ENCODE data around the gene MUC21.

The MUC21 gene

DNA sequence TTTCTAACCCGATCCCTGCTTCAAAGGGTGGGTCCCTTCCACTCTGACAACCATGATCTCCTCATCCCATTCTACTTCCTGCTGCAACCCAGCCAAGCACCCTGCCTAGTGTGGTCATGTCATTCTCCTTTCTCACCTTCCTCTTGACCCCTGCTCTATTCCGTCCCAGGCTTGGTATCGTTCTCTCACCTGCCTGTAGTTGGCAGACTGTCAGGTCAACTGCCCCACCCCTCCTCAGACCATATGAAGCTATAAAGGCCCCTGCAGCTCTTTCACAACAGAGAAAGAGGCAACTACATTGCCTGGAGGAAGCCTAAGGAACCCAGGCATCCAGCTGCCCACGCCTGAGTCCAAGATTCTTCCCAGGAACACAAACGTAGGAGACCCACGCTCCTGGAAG is at the start of gene MUC21:
Gene MUC21 (plus strand): TSS at position 280 of the 400 bp plus-strand sequence. CDS start 241 bp downstream, outside the sequence.
- no peak for DNase-seq (ENCODE audit: low read depth)

DNA sequence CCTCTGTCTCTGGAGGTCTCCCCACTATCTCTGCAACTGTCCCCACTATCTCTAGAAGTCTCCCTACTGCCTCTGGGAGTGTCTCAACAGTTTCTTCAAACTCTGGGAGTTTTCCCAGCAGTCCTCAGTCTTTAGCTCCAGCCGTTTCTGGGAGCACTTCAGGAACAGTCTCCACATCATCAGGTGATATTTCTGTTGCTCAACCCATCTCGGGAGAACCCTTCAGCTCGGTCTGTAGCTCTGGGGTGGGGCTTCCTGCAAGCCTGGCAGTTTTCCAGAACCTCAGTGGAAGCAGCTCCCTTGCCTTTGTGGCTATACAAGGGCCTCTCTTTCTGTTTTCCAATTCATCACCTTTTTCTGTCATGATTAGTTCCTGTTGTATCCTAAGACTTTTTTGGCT is 48.5 kb upstream of the MUC21 start:
- no peak for DNase-seq (ENCODE audit: low read depth)

DNA sequence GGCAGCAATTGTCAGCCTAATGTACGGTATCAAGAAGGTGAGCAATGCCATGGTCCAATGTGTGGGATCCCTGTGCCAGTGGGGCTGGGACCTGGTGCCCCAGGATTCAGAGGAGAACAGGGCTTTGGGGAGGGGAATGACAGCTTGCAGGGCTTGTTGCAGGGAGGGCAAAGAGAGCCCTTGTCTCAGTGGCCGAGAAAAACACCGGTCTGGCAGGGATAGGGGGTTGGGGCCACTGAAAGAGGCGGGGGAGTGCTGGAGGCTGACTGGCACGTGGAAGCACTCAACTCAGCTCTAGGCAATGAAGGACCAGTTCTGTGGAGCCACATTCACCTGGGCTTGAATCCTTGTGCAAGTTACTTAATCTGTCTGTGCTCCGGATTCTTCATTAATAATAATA is 46.3 kb upstream of the MUC21 start:
- DNase-seq (ENCODE audit: low read depth): no peak

DNA sequence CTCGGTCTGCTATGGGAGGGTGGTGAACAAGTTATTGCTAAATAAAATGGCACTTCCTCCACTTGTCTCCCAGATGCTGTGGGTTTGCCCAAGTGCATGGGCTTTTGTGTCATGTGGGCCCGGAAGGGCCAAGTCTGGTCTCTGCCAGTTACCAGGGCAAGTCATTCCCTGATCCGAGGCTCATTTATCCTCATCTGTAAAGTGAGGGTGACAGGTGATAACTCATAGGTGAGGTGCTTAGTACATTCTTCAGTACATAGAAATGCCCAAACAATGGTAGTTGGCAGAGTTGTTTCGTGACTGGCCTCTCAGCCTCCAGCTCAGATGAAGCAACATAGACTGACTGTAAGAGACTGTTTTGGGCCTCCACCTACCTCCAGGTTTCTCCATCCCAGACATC is 44.8 kb upstream of the MUC21 start:
- no peak for DNase-seq (ENCODE audit: low read depth)

DNA sequence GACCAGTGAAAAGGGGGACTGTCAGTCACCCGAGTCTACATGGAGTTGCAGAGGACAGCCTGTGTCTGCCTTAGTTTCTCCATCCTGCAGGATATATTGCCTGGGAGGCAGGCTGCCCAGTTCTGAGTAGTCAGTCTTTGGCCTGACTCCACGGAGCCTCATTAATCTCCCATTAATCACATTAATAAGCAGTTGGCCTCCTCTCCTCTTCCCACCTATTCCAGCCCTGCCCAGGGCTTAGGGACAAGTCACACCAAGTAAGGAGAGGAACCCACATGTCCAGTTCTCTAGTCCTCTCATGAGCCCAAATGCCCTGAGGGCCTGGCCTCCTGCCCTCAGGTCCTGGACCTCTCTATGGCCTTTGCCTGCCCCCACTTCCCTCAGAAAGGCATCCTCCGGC is 44.0 kb upstream of the MUC21 start:
- DNase-seq (ENCODE audit: low read depth): no peak

DNA sequence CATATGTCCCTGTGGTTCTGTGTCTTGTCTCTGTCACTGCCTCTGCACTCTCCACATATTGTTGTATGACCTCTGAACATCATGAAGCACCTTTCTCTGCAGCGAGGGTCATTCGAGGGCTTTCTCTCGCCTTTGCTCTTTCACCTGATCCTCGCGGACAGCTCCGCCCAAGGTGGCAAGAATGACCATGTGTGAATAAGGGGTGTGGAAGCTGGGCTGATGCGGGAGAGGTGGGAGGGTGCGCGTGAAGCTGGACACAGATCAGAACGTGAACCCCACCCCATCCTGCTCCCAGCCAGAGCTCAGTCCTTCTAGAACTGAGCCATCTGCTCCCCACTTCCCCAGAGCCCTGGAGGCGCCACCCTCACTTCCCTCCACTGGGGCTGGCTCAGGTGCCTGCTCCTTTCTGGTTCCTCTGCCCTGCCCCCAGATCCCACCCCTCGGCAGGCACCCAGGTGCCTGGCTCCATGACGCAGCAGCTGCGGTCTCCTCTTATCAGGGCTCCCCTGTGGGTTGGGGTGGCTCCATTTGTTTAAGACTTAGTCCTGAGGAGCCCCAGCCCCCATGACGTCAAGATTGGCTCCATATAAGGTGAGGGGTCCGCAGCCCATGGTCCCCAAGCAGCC is 43.0 kb upstream of the MUC21 start, which contains the start of gene MUCL3:
Gene MUCL3 (plus strand): TSS at position 613 of the 626 bp plus-strand sequence. CDS start 27 bp downstream, outside the sequence.
- DNase-seq (ENCODE audit: low read depth): no peak

DNA sequence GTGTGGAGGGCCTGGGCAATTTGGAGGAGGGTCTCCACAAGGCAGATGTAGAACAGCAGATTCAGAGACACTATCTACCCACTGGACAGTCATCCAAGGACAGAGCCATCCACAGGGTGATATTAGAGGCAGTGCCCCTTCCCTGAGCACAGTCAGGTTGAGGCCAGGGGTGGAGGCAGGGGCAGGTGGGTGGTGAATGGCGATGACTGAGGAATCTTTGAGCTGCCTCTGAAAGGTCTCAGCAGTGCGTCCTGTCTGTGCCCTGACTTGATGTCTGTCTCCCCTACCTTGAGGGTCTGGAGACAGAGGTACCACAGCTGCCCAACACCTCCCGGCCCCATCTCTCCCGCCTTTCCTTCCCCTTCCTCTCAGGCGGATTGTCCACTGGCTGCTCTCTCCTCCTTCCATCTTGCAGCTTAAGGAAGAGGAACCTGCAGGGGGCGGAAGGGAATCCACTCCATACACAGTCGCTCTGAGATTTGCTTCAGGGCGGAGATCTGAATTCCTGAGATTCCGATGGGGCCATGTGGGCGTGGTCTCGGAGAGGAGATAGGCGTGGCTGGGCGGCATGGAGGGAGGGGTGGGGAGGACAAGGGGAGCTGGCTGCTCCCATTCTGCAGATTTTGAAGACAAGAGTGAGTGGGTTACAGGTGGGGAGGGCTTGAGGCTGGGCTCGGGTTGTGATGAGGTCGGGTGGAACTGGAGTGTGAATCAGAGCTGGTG is 41.0 kb upstream of the MUC21 start:
- DNase-seq (ENCODE audit: low read depth): peak; percentile 57

DNA sequence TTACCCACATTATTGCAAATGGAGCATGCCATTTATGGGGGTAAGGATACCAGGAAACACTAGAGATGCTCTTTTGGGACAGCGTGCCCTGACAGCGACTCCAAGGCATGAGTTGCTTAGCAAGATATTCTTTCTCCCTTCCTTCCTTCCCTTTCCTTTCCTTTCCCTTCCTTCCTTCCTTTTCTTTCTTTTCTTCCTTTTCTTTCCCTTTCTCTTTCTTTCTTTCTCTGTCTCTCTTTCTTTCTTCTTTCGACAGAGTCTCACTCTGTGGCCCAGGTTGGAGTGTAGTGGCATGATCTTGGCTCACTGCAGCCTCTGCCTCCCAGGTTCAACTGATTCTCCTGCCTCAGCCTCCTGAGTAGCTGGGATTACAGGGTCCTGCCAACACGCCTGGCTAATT is 39.5 kb upstream of the MUC21 start:
- no peak for DNase-seq (ENCODE audit: low read depth)

DNA sequence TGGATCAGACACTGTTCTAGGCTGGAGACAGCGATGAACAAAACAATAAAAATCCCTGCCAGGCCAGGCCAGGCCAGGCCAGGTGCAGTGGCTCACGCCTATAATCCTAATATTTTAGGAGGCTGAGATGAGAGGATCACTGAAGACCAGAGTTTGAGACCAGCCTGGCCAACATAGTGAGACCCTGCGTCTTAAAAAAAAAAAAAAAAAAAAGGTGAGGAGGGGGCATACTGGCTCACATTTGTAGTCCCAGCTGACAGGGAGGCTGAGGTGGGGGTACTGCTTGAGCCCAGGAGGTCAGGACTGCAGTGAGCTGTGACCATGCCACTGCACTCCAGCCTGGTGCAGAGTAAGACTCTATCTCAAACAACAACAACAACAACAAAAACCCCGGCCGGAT is 38.2 kb upstream of the MUC21 start:
- DNase-seq (ENCODE audit: low read depth): no peak

DNA sequence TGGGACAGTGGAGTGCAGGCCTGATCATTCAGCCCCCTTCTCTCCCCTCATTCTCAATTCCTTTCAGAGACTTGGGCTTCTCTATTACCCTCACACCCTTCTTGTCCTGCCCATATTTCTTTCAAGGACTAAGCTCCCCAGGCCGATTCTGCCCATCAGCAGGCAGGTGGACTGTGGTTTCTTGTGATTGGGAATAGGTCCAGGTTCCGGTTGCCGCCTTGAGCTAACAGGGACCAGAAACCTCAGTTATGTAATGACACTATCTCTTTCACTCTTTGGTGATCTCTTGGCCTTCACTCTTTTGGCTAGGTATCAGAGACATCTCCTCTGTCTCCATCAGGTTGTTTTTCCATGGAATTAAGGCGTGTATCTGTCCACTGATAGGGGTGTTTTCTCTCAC is 36.3 kb upstream of the MUC21 start:
- no peak for DNase-seq (ENCODE audit: low read depth)

DNA sequence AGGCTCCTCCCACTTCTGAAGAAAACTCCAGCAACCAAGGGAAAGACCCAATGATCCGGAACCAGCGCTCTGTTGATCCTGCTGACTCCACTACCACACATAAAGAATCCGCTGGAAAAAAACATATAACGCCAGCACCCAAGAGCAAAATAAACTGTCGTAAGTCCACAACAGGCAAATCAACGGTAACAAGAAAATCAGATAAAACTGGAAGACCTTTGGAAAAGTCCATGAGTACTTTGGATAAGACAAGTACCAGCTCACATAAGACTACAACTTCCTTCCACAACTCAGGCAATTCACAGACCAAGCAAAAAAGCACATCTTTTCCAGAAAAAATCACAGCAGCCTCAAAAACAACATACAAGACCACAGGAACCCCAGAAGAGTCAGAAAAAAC is 34.7 kb upstream of the MUC21 start:
- no peak for DNase-seq (ENCODE audit: low read depth)

DNA sequence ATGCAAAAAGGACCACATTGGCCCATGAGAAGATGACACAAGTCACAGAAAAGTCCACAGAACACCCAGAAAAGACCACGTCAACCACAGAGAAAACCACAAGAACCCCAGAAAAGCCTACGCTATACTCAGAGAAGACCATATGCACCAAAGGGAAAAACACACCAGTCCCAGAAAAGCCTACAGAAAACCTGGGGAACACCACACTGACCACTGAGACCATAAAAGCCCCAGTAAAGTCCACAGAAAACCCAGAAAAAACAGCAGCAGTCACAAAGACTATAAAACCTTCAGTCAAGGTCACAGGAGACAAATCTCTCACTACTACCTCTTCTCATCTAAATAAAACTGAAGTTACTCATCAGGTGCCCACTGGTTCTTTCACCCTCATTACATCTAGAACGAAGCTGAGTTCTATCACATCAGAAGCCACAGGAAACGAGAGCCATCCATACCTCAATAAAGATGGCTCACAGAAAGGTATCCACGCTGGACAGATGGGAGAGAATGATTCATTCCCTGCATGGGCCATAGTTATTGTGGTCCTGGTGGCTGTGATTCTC is 31.5 kb upstream of the MUC21 start:
- DNase-seq (ENCODE audit: low read depth): no peak

DNA sequence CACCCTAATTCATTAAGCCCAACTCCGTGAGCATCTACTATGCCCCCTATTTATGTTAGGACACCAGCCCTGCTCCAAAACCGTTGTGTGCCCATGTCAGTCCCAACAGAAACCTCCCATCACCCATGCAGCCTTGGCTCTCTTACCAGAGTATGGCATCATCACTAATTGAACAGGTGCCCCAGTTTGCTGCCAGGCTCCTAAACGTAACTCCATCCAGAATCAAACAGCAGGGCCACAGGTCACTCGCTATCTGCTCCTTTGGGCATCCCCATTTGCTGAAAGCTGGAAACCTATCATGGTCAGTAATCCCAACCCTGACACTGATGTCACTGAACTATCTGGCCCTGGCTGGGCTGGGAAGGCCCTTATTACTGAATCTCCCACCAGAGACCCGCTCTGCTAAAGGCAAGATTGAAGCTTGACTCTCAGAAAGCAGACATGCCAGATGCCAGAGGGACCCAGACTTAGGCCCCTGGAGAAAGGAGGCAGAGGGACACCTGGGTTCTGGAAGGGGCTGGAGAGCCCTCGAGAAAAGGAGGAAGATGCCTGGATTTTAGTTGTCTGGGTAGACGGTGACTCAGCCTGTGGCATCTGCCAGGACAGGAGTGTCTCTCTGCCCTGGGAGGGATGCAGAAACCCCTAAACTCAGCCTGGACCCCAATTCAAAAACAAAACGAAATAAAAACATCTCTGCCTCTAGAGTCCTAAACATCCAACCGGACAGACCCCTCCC is 28.7 kb upstream of the MUC21 start:
- no peak for DNase-seq (ENCODE audit: low read depth)

DNA sequence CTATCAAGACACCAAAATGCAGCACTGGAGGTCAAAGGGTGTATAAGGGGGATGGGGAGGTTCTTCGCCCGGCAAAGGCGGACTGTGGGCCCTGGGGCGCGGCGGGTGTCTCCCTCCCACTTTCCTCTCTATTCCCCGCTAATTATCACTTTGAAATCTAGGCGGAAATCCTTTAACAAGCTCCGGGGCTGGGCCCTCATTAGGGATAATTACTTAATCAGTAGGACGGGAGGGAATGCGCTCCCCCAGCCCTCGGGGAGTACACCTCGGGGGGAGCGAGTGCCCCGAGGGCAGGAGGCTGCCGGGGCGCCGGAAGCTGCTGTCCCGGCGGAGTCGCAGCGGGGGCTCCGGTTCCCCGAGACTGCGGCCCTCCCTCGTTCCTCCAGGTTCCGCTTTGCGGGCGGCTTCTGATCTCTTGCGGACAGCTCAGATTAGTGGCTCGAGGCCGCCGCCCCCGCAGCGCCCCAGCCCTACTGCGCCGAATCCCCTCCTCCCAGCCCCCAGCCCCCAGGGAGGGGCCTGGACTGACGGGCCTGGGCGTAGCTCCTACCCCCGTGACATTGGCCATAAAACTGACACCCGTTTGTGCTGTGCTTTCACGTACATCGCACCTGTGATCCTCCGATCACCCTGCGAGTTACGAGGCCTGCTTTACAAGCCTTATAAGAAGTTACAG is 28.0 kb upstream of the MUC21 start:
- no peak for DNase-seq (ENCODE audit: low read depth)

DNA sequence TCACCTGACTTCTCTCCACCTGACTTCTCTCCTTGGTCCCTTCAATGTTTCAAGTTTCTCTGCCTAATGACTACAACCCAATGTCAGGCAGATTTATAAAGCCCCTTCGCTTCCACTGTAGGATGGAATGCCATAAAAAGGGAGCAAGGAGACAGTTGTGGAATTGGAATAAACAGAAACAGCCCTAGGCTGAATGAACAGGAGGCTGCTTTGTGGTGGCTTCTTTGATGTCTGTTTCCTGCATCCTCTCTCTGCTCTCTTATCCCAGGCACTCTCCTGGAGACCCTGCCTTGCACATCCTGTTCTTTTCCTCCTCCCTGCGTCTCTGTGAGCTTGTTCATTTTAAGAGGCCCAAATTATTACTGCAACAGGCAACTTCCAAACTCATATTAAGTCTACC is 25.8 kb upstream of the MUC21 start:
- no peak for DNase-seq (ENCODE audit: low read depth)

DNA sequence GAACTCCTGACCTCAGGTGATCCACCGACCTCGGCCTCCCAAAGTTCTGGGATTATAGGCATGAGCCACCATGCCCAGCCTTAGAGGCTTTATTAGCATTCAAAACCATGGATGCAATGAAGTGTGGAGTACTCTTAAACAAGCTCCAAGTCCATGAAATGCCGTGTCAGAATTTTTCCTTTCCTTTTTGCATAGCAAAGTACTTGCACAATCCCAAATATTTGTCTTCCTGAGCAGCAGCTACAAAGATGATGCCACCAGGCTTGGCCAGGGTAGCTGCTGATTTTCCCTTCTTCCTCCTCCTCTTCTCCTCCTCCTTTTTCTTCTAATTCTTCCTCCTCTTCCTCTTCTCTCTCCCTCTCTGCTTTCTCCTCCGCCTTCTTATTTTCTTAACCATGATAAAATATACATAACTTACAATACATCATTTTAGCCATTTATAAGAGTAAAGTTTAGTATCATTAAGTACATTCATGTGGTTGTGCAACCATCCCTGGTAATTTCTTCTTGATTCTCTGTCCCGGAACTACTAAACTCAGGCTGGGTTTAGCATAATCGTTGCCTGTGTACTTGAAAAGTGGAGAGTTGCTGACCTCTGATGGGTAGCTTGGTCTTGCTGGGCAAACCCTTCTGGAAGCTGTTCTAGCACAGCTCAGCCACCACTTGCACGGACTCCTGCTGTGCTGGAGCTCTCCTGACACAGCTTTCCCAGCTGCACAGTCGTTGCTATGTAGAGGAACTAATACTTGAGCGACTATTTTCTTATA is 22.4 kb upstream of the MUC21 start:
- DNase-seq (ENCODE audit: low read depth): peak; percentile 25

DNA sequence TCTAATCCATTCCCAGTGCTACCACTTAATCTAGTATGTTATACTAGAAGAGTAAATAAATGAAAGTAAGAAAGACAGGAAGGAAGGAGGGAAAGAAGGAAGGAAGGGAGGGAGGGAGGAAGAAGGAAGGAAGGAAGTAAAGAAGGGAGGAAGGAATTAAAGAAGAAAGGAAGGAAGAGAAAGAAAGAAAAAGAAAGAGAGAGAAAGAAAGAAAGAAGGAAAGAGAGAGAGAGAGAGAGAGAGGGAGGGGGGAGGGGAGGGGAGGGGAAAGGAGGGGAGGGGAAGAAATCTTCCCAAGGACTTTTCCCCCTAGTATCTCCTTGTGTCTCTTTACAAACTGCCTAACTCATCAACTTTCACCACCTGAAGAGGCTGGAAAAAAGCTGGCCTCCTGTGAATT is 20.8 kb upstream of the MUC21 start:
- no peak for DNase-seq (ENCODE audit: low read depth)

DNA sequence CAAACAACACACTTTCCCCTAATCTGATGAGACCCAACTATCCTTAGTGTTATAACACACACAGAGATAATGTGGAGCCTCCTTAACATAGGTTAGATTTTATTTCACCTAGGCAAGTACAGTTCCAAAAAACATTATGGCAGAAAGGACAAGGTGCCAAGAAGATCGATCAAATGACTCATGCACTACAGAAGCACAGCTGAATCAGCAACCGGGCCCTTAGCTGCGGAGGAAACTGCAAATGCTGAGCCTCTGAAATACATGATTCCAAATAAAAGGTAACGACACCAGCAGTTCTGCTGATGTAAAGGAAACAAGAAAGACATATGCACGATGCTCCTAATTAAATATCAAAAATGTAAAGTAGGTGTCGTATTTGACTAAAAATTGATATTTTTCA is 19.9 kb upstream of the MUC21 start:
- DNase-seq (ENCODE audit: low read depth): peak; percentile 26

DNA sequence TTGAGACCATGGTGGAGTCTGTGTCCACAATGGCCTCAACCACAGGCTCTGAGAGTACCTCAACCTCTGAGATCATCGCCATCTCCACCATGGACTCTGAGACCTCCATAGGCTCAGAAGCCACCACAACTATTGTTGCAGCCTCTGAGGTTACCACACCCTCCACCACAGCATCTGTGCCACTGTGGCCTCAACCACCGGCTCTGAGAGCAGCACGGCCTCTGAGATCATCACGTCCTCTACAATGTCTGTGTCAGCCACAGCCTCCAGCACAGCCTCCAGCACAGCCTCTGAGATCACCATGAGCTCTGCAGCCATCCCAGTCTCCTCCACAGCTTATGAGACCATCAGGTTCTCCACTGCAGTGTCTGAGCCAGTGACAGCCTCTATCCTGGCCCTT is 19.4 kb upstream of the MUC21 start:
- DNase-seq (ENCODE audit: low read depth): no peak

DNA sequence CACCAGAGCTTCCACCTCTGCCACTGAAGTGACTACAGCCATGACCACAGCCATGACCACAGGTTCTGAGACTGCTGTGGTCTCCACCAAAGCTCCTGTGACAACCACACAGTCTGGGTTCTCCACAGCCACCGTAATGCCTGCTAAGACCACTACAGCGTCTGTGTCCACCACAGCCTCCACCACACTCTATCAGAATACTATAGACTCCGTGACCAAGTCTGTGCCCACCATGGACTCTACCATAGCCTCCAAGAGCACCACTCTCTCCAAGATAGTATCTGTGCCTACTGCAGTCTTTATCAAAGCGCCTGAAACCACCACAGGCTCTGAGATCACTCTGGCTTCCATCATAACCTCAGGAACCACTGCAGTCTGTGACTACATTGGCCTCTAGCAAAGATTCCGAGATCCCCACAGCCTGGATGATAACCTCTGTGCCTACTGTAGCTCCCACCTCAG is 18.3 kb upstream of the MUC21 start:
- DNase-seq (ENCODE audit: low read depth): no peak

DNA sequence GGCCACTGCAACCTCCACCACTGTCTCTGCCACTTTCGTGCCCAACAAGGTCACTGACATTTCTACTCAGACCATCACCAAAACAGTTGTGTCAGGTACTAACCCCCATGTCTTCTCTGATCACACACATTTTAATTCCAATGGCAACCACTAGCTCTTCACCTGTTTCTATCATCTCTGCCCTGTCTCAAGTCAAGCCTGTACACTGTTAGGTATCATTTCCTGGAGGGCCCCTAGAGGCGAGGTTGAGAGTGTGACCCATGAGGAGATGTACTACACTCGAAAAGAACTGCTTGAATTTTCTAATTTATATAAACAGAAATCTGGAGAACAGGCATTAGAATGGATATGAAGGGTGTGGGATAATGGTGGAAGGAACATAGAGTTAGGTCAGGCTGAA is 17.4 kb upstream of the MUC21 start:
- no peak for DNase-seq (ENCODE audit: low read depth)

Data from stromal cell of bone marrow (primary cell).